MCF 10A (cell line): ENCODE data around the gene FAM118A. TPM values are rescaled to one million over a fixed set of nuclear protein-coding genes. Genes with fewer than 3 reads are reported as not detected.
A peak's percentile ranks its signal among the peaks of the same experiment; 100 is the strongest.
"Not testable (repeated sequence)": the region's sequence is repeated elsewhere in the genome, so short reads cannot be mapped to it uniquely, and the experiment has no call there.

Experiments used
- BruUV-seq: library from RNA; stranded (reverse); fragments of 400-500 nt; replicated peaks from 2 replicates; lab custom pipeline; 2021; lab: Mats Ljungman, UMichigan
- CTCF ChIA-PET: fragments of 300-600 bp; sonication (Branson Sonifier 250); formaldehyde crosslinking; extraction: SDS; loops from one replicate; lab custom pipeline; 2021; ENCODE audit warnings: antibody characterized with exemption, inconsistent platforms; lab: Yijun Ruan, JAX
- POLR2A ChIA-PET: fragments of 300-600, 350-650 bp; sonication (Branson Sonifier 250); formaldehyde crosslinking; extraction: SDS; loops from one replicate; lab custom pipeline; 2020; ENCODE audit warnings: antibody characterized with exemption, inconsistent platforms; lab: Yijun Ruan, JAX
- DNase-seq: peaks from one replicate; pipeline ENCODE4 v3.0.0-alpha.2; 2018; ENCODE audit not compliant: unreplicated experiment
- H3K27ac Mint-ChIP-seq: one replicate; pipeline ENCODE4 v1.8.0; 2022; ENCODE audit warnings: mild to moderate bottlenecking, low read depth, mixed read lengths; ENCODE audit not compliant: unreplicated experiment
- H3K27me3 Mint-ChIP-seq: one replicate; pipeline ENCODE4 v1.8.0; 2022; ENCODE audit warnings: mixed read lengths; ENCODE audit not compliant: insufficient read depth, unreplicated experiment
- H3K36me3 Mint-ChIP-seq: one replicate; pipeline ENCODE4 v1.8.0; 2022; ENCODE audit warnings: mild to moderate bottlenecking, moderate library complexity, mixed read lengths; ENCODE audit not compliant: insufficient read depth, unreplicated experiment
- H3K4me1 Mint-ChIP-seq: one replicate; pipeline ENCODE4 v1.8.0; 2022; ENCODE audit warnings: mixed read lengths; ENCODE audit not compliant: insufficient read depth, unreplicated experiment
- H3K4me3 Mint-ChIP-seq: one replicate; pipeline ENCODE4 v1.8.0; 2022; ENCODE audit warnings: mild to moderate bottlenecking, moderate library complexity, mixed read lengths; ENCODE audit not compliant: unreplicated experiment
- H3K9me3 Mint-ChIP-seq: one replicate; pipeline ENCODE4 v1.8.0; 2022; ENCODE audit warnings: mixed read lengths; ENCODE audit not compliant: unreplicated experiment
- intact Hi-C: fragments of 100-400 bp; cut with micrococcal nuclease; formaldehyde crosslinking; loops from 2 replicates; pipeline ENCODE4 v1.14.1; 2022
- total RNA-seq: library from RNA; stranded (reverse); gene quantifications from 2 replicates; pipeline ENCODE4 v1.2.3, GENCODE V29; 2022
- TF ChIP-seq, protein P1 (sequence below): fragments of 200-600 bp; IDR thresholded peaks from one replicate; pipeline ENCODE4 v1.8.0; 2022; ENCODE audit warnings: antibody characterized with exemption, mild to moderate bottlenecking; ENCODE audit not compliant: unreplicated experiment

Gene FAM118A
- total RNA-seq, 1 experiment from 2014 or later, result 16.7 TPM

- H3K36me3 Mint-ChIP-seq, result peaks cover 6% of the 10 kb centered on the region
- CTCF ChIA-PET, result interaction anchor here (0.7 to 0.8 kb wide), 2 partner anchors 12 to 13 kb away, joined by 3 read pairs; no protein-coding TSS in a partner anchor
- TF ChIP-seq, protein P1, sequence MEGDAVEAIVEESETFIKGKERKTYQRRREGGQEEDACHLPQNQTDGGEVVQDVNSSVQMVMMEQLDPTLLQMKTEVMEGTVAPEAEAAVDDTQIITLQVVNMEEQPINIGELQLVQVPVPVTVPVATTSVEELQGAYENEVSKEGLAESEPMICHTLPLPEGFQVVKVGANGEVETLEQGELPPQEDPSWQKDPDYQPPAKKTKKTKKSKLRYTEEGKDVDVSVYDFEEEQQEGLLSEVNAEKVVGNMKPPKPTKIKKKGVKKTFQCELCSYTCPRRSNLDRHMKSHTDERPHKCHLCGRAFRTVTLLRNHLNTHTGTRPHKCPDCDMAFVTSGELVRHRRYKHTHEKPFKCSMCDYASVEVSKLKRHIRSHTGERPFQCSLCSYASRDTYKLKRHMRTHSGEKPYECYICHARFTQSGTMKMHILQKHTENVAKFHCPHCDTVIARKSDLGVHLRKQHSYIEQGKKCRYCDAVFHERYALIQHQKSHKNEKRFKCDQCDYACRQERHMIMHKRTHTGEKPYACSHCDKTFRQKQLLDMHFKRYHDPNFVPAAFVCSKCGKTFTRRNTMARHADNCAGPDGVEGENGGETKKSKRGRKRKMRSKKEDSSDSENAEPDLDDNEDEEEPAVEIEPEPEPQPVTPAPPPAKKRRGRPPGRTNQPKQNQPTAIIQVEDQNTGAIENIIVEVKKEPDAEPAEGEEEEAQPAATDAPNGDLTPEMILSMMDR, result no peak
- no peak for DNase-seq
- H3K27me3 Mint-ChIP-seq, result peaks cover 14% of the 10 kb centered on the region
- H3K4me3 Mint-ChIP-seq, result no peak overlapping the region
- H3K27ac Mint-ChIP-seq, result no peak overlapping the region
- POLR2A ChIA-PET, result no interaction called here
- no peaks in the 10 kb centered on the region for H3K4me1 Mint-ChIP-seq
- no TSS peak for BruUV-seq
- H3K9me3 Mint-ChIP-seq, result no peaks in the 10 kb centered on the region
- intact Hi-C loops, result no loop called here
Measured at GRCh38 chr22:45357490-45357889, 47.8 kb downstream of the FAM118A start.

DNA sequence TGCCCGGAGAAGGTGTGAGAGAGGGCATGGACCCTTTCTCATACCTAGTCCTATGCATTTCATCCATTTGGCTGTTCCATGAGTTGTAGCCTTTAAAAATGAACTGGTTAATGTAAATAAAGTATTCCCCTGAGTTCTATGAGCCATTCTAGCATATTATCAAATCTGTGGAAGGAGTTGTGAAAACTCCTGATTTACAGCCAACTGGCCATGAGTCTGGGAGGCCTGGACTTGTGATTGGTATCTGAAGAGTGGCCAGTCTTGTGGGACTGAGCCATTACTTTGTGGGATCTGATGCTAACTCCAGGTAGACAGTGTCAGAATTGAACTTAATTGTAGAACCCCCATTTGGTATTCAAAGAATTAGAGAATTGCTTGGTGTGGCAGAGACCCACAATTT is 48.4 kb downstream of the FAM118A start:
- H3K4me1 Mint-ChIP-seq, result no peaks in the 10 kb centered on the region
- H3K4me3 Mint-ChIP-seq, result no peak overlapping the region
- DNase-seq, result peak; percentile 5
- intact Hi-C loops, result no loop called here
- no peak overlapping the region for H3K27ac Mint-ChIP-seq
- TF ChIP-seq, protein P1, result no peak
- H3K27me3 Mint-ChIP-seq, result peaks cover 20% of the 10 kb centered on the region
- H3K9me3 Mint-ChIP-seq, result no peaks in the 10 kb centered on the region
- H3K36me3 Mint-ChIP-seq, result peaks cover 6% of the 10 kb centered on the region
- ChIA-PET POLR2A (interaction anchor here (0.6 kb wide), 1 partner anchor 14 kb away, joined by 3 read pairs; no protein-coding TSS in a partner anchor), CTCF (interaction anchor here (0.7 kb wide), 1 partner anchor 14 kb away, joined by 3 read pairs; no protein-coding TSS in a partner anchor)
- no TSS peak for BruUV-seq

DNA sequence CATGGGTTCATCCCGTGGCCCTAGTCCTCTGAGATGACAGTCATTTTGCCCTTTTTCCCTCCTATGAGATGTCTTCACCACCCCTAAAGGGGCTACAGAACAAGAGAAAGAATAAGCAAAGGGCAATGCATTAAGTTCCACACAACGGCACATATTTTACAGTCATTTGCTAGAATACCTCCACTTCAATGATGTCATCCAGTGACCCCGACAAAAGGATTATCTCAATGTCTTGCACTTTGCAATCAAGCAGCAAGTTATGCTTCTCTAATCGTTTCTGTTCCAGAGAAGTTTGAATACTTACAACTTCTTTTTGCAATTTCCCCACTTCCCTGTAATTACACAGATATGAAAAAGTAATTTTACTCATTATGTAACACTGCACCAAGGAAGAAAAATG is 49.9 kb downstream of the FAM118A start:
- H3K9me3 Mint-ChIP-seq, result no peaks in the 10 kb centered on the region
- intact Hi-C loops, result no loop called here
- ChIA-PET POLR2A (no interaction called here), CTCF (no interaction called here)
- TF ChIP-seq, protein P1, result no peak
- H3K36me3 Mint-ChIP-seq, result peaks cover 6% of the 10 kb centered on the region
- no TSS peak for BruUV-seq
- H3K27ac Mint-ChIP-seq, result no peak overlapping the region
- no peak overlapping the region for H3K4me3 Mint-ChIP-seq
- no peaks in the 10 kb centered on the region for H3K4me1 Mint-ChIP-seq
- DNase-seq, result no peak
- H3K27me3 Mint-ChIP-seq, result peaks cover 27% of the 10 kb centered on the region

- Mint-ChIP-seq H3K27ac (no peak overlapping the region), H3K9me3 (peaks cover 11% of the 10 kb centered on the region), H3K36me3 (peaks cover 5% of the 10 kb centered on the region), H3K4me3 (no peak overlapping the region), H3K4me1 (no peaks in the 10 kb centered on the region), H3K27me3 (peaks cover 44% of the 10 kb centered on the region)
- no TSS peak for BruUV-seq
- intact Hi-C loops, result no loop called here
- no peak for DNase-seq
- POLR2A ChIA-PET, result no interaction called here
- TF ChIP-seq, protein P1, result no peak
- CTCF ChIA-PET, result no interaction called here
Measured at GRCh38 chr22:45366713-45367112, 57.0 kb downstream of the FAM118A start.

DNA sequence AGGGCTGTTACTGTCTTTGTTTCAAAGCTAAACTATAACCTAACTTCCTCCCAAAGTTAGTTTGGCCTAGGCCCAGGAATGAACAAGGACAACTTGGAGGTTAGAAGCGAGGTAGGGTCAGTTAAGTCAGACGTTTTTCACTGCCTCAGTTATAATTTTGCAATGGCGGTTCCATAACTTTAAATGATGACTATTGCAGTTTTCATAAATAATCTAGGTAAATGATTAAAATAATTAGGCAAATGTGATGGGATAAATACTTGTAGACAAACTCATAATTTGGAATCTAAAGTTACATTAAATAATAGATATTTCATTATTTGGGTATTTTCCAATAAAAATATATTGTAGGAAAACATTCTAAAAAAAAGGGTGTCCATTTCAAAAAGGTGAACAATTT is 63.9 kb downstream of the FAM118A start:
- H3K27me3 Mint-ChIP-seq, H3K4me3 Mint-ChIP-seq, H3K36me3 Mint-ChIP-seq, CTCF ChIA-PET, DNase-seq, H3K9me3 Mint-ChIP-seq, intact Hi-C loops, H3K27ac Mint-ChIP-seq, H3K4me1 Mint-ChIP-seq, BruUV-seq, POLR2A ChIA-PET: not testable (repeated sequence)
